GM21515 (cell line): Measurements from ENCODE around the gene MYH9.
"Not testable (repeated sequence)": the region's sequence is repeated elsewhere in the genome, so short reads cannot be mapped to it uniquely, and the experiment has no call there.

Experiments
- ATAC-seq: cut with Tn5 transposase; IDR thresholded peaks from one replicate; pipeline ENCODE4 v1.9.1; 2021; ENCODE audit not compliant: unreplicated experiment

MYH9 gene

DNA sequence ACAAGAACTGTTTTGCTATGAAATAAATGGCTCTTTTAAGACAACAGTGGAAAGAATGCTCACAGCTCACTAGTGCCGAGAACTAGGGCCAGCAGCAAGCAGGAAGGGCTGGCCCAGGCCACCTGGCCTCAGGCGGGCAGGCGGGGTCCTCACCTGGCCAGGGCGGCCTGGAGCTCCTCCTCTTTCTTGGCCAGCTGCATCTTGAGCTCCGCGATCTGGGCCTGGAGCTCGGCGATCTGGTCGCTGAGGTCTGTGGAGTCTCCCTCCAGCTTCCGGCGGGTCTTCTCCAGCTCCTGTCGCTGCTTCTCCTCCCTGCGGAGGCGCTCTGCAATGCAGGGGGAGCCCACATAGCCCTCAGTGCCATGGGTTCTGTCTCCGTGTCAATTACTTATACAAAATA is 91.1 kb downstream of the MYH9 start:
- ATAC-seq = no peak

DNA sequence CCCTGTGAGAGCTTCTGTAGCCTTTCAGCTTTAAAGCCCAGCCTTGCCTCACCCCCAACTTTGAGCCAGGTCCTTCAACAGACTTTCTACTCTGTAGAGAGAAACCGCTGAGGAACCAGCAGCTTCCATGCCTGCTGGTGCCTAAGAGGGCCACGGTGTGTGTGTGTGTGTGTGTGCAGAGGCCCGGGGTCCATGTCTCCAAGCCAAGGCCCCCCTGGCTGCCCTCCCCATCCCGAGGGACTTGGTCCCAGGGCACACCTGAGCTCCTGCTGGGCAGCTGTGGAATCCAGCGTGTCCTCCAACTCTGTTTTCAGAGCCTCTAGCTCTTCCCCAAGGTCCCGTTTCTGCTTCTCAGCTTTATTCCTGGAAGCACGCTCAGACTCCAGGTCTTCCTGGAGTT is 92.5 kb downstream of the MYH9 start:
- no peak for ATAC-seq

DNA sequence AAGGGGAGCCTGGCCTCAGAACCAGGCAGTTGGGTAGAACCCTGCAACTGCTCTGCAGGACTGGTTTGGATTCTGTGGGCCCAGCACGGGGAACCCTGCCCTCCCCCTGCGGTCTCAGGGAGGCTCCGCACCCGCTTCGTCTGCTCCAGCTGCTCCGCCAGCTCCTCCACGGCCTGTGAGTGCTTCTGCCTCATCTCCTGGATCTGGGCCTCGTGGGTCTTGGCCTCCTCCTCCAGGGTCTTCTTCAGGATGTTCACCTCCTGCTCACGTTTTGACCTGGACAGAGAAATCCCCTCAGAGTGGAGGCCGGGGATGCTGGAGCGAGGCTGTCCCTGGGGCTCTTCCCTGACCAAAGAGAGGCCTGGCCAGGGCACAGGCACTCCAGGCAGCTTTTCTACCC is 93.0 kb downstream of the MYH9 start:
- ATAC-seq = no peak

DNA sequence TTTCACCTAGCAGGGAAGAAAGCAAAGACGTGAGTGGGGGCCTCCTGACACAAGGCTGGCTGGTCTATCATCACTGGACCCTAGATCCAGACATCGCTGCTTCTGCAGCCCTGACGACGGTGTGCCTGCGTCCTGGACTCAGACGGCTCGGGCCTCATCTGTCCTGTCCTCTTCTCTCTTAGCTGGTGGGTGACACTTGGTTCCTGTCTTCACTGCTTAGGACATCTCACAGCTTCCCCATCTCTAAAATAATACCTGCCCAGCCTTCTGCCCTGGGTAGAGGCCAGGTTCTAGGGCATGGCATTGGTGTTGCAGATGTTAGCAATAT is 93.5 kb downstream of the MYH9 start:
- ATAC-seq = no peak

DNA sequence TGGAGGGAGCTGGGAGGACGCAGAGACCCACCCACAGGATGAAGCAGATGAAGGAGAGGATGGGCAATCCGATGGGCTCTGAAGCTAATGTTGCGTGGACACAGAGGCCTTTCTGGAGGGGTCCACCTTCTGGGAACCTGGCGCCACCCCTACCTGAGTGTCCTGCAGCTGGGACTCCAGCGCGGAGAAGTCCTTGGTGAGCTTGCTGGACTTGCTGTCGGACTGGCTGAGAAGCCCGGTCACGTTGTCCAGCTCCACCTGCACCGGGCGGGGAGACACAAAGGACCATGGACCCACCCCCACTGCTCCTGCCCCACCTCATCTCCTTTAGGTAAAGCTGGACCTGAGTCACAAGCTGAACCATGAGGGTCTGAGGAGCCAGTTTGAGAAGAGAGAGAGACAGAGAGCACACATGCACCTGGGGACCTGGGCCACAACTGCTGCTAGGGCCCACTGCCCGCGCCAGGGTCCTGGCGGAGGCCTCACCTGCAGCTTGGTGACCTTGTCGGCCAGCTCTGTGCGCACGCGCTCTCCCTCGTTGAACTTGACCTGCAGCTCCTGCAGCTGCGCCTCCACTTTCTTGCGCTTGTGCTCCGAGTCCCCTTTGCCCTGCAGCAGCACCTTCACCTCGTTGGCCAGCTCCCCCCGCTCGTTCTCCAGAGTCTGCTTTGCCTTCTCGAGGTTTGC is 94.0 kb downstream of the MYH9 start:
- no peak for ATAC-seq

DNA sequence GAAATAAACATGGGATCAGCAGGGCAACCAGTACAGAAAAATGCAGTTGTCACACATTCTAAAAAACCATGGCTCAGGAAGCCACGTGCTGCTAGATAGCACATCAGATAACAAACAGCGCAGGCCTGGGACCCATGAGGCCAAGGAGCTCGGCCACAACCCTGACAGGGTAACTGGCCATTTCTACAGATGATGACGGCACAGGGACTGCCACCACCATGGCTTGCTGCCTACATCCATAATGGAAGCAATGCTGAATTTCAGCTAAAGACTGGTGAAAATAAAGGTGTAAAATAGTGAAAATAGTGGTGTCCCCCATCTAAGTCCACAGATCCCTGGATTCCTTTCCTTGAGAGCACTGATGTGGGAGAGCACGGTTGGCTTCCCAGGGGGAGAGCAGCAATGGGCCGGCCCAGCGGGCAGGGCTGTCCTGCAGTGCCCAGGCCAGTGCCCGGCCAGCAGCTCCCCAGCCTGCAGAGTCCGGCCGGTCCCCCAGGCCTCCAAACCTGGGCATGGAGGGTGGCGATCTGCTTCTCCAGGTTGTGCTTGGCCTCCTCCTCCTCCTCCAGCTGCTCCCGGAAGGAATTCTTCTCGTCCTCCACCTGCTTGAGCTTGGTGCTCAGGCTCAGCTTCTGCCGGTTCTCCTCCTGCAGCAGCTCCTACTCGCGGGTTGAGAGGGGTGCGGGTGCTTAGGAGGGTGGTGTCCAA is 94.8 kb downstream of the MYH9 start:
- no peak for ATAC-seq

DNA sequence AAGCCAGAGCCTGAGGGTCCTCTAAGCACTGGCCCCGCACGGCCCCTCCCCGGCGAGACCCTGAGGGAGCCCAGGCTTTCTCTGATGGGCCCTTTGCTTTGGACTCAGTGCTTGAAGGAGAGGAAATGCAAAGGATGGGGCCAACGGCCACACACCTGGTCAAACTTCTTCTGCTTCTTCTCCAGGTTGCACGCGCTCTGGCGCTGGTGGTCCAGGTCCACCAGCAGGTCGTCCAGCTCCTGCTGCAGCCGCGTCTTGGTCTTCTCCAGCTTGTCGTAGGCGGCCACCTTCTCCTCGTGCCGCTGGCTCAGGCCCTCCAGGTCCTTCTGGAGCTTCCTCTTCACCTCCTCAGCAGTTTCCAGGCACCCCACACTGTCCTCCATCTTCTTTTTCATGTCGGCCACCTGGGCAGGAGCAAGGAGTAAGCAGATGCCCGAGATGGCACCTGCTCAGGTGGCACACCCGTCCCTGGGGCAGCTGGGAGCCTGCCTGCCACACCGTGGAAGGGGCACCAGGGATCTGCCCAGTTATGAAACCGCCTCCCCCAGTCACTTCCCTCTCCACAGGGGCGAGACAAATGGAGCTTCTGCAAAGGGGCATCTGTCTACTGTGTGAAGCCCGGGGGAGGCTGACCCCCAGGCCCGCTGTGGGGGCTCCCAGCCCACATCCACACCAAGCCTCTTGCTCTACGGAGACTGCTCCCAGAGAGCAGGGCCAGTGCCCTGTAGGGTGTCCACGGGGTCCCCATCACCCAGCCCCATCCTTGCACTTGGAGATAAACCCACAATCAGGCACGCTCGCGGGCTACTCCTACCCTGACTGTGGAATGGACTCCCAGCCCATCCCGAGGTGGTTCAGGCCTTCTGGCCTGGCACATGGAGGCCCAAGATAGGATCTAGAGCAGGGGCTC is 95.7 kb downstream of the MYH9 start:
- ATAC-seq = no peak

DNA sequence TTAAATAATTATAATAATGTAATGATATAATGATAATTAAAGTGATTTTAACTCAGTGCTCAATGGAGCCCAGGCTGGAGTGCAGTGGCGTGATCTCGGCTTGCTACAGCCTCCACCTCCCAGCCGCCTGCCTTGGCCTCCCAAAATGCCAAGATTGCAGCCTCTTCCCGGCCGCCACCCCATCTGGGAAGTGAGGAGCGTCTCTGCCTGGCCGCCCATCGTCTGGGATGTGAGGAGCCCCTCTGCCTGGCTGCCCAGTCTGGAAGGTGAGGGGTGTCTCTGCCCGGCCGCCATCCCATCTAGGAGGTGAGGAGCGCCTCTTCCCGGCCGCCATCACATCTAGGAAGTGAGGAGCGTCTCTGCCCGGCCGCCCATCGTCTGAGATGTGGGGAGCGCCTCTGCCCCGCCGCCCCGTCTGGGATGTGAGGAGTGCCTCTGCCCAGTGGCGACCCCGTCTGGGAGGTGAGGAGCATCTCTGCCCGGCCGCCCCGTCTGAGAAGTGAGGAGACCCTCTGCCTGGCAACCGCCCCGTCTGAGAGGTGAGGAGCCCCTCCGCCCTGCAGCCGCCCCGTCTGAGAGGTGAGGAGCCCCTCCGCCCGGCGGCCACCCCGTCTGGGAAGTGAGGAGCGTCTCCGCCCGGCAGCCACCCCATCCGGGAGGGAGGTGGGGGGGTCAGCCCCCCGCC is 97.2 kb downstream of the MYH9 start:
- ATAC-seq = not testable (repeated sequence)

DNA sequence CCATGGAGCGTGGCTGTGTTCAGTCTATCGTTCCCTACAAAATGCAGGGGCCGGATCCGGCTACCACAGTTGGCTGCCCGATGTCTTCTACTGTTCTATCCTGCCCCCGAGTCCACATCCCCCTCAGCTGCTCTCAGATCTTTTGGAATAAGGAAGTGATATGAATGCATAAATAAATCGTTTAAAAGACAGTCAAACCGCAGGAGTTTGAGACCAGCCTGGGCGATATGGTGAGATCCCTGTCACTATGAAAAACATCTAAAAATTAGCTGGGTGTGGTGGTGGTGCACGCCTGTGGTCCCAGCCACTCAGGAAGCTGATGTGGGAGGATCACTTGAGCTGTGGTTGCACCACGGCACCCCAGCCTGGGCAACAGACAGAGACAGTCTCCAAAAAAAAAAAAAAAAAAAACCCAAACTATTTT is 97.8 kb downstream of the MYH9 start:
- ATAC-seq = not testable (repeated sequence)

DNA sequence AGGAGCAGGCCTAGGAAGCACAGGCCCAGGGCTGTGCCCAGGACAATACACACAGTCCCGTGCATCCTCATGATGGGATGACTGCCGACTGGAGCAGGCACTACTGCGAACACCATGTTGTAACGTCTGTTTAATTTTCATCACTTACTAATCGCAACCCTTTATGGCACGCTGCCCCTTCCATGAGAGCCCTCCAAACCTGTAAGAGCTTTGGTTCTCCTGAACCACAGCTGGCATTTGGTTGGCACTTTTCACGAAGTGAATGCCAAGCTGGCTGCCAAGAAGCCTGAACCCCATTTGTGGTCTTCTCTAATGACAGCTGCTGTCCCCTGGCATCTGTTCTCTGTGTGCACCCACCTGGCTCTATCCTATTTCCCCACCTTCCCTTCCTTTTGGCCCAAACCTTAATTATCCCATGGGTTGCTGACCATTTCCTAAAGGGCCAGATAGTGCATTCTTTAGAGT is 98.3 kb downstream of the MYH9 start:
- ATAC-seq = no peak

DNA sequence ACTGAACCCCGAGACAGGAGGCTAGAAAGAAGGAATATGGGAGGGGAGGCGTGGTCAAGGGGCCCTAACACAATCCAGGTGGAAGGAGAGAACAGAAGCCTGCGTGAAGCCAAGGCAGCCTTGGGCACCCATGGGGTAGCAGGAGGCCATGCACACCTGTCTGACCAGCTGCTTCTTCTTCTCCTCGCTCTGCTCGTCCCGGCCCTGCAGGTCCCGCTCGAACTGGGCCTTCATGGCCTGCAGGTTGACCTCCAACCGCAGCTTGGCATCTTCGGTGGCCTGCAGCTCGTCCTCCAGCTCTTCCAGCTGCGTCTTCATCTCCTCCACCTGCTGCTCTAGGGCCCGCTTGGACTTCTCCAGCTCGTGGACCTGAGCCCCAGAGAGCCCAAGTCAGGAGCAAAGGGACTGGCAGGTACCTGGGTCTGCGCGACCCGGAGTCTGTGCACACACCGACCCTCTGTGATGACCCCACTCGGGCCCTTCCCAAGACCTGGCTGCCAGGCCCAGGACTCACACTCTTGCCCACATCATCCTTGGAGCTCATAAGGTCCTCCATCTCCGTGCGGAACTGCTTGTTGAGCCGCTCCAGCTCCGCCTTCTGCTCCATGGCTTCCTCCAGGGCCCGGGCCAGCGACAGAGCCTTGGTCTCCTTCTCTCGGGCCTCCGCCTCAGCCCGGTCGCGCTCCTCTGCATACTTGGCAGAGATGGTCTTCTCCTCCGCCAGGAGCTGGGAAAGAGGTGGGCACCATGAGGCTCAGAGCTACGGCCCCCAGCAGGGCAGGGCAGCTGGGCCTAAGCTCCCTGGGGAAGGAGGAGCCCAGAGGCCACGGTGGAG is 99.0 kb downstream of the MYH9 start:
- no peak for ATAC-seq

DNA sequence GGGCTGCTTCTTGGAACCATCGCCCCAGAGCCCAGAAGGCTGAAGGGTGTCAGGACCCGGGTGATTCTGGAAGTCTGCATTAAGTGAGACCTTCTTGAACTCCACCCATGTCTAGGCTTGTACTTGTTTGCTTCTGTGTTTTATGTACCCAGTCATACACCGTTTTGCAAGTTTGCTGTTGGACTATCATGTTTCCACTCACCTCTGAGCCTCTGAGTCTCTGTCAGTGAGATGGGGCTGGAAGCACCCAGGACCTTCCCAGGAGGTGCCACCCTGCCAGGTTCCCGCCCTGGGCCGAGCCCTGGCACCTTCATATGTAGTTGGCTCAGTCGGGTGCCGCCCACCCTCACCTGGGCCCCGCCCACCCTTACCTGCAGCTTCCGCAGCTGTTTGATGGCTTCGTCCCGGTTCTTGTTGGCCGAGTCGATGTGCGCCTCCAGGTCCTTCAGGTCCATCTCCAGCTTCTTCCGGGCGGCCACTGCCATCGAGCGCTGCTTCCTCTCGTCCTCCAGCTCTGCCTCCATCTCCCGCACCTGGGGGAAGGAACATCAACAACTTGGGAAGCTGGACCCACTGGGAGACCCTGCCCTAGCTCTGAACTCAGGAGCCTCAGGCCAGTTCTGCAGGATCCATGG is 99.8 kb downstream of the MYH9 start:
- no peak for ATAC-seq

DNA sequence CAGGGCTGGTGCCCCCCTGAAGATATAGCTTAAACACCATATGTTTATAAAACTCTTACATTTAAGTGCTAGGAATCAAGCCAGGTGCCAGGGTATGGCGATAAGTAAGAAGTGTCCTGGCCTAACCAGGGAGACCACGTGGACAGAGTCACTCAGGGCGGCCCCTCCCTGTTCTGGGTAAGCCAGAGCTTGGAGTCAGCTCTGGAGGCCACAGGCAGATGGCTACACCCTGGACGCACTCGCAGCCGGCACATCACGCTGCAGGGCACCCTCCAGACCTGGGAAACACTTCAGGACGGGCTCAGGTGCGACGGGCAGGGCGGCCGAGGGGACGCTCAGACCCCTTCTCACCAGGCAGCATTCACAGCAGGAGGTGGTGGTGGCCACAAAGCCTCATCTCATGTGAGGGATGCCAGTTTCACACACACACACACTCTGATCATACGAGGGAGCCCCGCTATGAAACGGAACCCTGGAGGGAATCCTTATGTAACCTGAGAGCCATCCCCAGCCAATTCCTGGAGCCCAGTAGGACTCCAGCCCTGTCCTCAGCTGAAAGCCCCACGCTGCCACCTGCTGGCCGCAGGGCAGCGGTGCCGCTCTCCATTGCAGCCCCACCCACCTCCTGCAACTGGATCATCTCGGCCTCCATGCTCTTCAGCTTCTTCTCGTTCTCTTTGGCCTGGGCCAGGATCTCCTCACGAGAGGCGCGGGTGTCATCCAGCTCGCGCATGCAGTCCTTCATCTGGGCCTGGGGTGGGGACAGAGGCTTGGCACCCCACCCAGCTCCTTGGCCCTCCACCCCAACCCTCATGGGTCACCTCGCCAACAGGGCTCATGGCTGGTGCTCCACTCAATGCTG is 101.4 kb downstream of the MYH9 start:
- no peak for ATAC-seq

DNA sequence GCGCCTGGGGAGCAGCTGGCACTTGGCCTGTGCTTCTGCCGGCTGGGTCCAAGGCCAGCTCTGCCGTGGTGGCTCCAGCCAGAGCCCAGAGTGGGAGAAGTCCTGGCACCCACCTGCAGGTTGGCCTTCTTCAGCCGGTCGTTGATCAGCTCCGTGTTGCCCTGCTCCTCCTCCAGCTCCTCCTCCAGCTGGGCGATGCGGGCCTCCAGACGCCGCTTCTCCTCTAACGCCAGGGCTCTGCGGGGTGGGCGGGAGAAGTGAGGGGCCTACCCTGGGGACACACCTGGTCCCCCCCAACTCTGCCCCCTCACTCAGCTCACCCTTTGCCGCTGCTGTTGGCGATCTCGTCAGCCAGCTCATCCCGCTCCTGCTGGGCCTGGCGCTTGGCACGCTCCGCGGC is 102.2 kb downstream of the MYH9 start:
- ATAC-seq = no peak

DNA sequence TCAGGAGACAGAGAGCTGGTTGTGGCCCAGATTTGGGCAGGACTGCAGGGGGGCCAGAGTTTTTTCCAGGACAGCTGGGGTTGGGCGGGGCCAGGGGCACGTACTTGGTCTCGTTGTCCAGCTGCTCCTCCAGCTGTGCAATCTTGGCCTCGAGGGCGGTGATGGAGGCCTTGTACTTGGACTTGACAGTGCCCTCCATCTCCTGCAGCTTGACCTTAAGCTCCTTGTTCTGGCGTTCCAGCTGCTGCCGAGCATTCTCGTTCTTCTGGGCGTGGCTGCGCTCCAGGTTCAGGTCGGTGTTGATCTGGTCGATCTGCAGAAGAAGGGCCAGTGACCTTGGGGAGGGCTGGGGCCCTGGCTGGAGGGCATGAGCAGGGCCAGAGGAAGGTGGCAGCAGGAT is 102.8 kb downstream of the MYH9 start:
- ATAC-seq = no peak

DNA sequence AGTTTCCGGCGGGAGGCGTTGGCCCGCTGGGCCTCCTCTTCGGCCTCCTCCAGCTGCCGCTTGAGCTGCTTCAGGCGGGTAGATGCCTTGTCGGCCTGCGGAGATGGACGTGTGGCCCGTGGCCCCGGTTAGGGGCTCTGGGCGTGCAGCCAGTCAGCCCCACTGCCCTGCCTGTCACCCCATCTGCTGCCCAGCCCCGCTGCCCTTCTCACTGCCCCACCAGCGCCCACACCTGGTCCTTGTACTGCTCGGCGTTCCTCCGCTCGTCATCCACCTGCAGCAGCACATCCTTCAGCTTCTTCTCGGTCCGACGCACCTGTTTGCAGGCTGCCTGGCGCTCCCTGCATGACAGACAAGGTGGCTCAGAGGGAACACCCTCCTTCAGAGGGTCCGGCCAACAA is 103.6 kb downstream of the MYH9 start:
- ATAC-seq = no peak

DNA sequence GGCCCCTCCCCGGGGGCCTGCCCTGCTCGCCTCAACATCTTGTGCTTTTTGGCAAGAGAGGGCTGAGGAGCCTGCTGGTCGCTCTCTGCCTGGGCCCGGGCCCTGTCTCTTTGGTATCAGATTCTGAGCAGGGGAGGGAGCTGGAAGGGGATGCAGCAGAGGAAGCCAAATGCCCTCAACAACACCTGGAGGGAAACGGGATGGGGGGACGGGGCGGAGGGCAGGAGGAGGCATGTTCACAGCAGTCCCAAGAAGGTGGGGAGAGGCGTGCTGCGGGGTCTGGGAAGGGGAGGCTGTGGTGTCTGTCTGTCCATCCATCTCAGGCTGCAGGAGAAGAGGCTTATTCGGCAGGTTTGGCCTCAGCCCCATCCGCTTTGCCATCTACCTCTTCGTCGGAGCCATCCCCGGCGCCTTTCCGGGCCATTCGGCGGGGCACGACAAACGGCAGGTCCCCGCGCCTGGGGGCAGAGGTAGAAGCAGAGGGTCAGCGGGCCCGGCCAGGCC is 105.4 kb downstream of the MYH9 start:
- no peak for ATAC-seq

DNA sequence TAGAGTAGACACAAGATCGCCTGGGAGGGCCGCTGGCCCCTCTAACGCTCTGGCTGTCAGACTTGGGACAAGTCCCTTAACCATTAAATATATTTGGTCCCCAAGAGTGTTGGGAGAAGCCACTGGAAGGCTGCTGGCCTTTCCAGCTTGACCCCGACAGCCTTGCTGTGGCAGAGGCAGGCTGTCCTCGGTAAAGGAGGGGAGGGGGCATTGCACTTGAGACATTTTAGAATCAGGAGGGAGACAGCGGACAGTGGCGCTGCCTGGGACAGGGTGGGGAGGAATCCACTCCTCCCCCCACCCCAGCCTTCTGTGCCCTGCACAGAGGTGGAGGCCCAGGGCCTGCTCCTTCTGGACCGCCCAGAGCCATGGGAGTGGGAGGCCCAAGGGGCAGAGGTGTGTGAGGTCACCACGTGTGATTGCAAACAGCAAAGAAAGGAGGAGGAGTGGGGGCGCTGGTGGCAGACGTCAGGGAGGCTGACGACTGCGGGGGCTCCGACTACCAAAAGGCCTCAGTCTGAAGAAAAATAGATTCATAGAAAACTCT is 105.9 kb downstream of the MYH9 start:
- no peak for ATAC-seq
